Left hindlimb (tissue), 1 donor: Measurements from ENCODE around the gene TGFBR2.
"Not testable (repeated sequence)": the region's sequence is repeated elsewhere in the genome, so short reads cannot be mapped to it uniquely, and the experiment has no call there.

ENCODE experiments used
- DNase-seq: peaks from one replicate; pipeline ENCODE4 v3.0.0-alpha.2; 2018

Gene TGFBR2

DNA sequence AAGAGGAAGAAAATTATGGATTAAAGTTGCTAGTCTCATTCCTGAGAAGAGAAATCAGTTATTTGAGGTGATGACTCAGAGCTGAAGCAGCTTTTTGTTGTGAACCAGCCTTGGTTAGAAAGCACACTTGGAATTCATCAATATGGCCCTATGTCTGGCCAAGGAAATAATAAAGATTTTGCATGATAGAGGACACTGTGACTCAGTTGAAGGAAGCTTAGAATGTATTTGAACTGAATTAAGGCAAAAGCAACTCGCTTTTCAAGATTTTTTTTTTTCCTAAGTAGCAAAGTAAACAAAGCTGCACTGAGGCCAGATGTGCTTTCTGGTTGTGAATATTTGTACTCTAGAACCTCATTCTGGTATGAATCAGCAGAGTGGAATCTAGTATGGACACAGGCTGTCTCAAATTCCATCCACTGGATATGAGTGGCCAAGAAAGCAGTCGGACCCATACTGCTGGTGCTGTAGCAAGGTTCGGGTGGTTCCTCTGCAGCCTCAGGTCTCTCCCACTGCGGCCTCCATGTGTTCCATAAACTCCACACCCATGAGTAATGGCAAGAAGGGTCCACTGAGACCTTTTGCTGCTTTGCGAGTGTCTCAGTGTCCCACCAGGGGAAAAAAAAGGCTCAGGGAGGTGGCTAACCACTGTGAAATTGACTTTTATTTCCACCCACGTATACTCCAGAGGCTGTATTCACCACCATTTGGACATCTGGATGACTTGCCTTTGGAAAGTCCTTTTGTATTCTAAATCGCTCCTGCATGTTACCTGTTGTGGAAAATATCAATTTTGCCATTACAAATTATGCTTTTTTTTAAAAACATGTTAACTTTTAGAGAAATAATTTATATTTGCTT, 53.1 kb downstream of the TGFBR2 start:
- DNase-seq: no peak

GRCh38 chr3:30660136-30660535, 53.7 kb downstream of the TGFBR2 start:
- no peak for DNase-seq

DNA sequence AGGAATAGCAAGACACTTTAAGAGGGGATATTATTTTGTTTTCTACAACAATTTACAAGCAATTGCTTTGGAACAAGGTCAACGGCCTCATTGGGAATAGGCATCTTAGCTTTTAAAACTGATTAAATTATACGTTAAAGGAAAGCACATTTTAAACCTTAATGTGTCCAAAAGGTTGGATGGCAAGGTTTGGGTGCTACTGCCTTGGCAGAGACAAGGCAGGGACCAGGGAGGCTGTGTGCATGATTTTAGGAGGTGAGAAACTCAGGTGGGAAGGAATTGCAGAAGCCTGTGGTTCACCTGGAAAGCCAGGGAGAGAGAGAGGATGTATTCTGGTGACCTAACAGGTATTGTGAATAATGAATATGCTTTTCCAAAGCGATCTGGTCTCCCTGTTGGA, 54.3 kb downstream of the TGFBR2 start:
- no peak for DNase-seq

DNA sequence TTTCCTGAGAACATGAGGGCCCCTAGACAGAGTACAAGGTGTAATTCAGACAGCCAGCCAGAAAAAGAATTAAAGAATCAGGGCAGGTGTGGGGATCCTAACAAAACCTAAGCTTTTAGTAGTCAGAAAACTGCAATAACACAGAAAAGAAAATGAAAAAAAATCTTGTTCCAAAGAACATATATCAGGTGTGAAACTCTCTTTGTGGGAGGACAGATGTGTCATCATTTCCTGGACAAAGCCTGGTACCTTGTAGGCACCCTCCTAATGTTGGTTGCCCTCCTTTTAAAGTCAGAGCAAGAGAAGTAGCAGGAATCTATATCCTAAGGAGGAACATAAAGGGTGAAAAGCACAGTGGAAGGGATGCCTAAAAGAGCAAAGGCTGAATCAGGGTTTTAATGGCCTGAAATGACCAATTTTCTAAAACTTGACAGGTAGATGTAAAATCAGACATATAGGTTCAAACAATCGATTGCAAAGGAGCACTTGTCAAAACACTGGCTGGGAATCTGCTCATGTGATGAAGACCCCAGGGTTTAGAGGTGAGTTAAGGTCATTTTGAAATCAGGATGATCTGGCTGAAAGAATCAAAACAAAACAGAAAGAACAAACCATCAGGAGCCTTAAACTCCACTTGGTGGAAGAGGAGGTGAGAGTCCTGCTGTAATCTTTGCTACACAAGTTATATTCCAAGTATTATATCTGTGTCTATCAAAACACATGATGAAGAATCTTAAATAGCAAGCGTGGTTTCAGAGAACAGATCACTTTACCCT, 54.9 kb downstream of the TGFBR2 start:
- DNase-seq: no peak

DNA sequence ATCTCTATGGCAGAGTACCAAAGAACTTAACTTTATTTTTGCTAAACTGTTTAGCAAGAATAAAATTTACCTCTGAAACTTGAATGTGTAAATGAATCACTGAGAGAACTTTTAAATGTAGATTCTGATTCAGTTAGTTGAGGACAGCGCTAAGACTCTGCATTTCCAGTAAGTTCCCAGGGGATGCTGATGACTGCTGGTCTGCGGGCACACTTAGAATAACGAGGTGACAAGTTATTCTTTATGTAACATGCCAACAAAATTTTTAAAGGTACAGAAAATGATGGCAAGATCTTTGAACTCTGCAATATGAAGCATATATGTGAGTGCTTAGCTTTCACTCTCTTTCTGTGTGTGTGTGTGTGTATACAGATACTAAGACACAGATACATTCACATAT, 56.4 kb downstream of the TGFBR2 start:
- DNase-seq: no peak

DNA sequence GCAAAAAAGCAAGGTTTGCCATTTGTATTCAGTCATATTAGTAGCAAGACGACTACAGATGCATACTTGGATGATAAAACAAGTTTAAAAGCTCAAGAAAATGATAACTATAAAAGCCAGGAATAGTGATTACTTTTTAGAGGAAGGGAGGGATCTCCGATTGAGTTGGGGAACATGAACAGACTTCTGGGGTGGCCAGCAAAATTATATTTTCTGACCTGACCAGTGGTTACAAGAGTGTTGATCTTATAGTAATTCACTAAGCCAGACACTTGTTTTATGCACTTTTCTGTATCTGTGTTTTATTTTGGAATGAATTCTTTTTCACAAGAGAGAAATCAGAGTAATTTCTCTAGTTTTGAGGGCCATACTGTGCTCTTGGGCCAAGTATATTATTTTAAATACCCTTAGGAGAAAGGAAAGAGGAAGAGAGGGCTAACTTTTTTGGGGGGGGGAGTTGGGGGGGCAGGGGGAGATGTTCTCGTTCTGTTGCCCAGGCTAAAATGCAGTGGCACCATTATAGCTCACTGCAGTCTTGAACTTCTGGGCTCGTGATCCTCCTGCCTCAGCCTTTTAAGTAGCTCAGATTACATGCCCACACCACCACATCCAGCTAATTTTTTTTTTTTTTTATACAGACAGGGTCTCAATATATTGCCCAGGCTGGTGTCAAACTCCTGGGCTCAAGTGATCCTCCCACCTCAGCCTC, 57.3 kb downstream of the TGFBR2 start:
- no peak for DNase-seq

- no peak for DNase-seq
Measured at GRCh38 chr3:30664459-30664858, 58.1 kb downstream of the TGFBR2 start.

DNA sequence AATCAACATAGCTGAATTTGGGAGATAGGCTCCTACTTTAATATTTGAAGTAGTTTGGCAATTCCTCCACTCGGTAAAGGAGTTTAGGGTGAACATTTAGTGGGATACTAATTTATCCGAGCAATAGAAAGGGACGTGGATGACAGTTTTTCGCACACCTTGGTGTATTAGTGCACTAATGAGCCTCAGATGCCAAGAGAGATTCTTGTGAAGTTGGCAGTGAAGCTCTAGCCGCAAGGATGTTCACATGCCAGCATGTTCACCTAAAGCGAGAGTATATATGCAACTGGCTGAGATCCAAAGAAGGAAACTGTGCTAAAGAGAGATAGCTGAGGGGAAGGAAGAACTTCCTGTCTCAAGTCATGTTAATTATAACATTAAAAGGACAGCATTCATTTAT, 58.5 kb downstream of the TGFBR2 start:
- DNase-seq: no peak

DNA sequence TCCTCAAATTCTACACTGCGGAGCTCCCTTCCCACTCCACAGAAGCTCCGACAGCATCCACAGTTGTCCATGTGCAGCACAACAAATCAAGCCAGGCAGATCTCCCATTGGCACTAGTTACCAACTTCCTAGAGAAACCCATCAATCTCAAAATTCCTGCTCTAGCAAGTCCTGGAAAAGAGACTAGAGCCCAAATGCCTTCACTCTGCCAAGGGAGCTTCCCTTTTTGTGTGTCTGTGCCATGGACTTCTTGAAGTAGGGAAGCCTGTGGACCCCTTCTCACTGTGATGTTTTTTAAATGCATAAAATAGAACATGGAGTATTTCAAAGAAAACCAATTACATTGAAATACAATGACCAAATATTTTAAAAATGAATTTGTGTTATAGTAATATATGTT, 59.1 kb downstream of the TGFBR2 start:
- no peak for DNase-seq

DNA sequence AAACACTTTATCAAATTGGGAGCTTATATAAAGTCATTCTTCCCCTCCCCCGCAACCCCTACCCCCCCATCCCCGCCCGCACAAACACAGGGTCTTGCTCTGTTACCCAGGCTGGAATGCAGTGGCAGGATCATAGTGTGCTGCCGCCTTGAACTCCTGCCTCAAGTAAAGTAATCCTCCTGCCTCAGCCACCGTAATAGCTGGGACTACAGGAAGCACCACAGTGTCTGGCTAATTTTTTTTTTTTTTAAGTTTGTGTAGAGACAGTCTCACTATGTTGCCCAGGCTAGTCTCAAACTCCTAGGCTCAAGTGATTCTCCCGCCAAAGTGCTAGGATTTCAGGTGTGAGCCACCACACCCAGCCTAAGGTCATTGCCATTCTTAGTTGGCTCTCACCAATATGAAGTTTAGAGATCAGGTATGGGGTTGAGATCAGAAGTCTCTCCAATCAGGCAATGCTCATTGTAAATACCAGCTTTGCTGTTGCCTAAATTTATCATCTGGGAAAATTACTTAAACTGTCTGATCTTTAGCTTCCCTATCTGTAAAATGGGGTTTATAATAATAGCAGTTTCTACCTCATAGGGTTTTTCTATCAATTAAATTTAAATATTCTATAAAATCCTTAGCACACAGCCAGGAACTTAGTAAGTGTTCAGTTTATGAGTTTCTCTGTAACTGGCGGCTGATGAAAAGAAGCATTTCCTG, 60.3 kb downstream of the TGFBR2 start:
- DNase-seq: no peak

GRCh38 chr3:30667280-30667651, 60.9 kb downstream of the TGFBR2 start:
- no peak for DNase-seq

DNA sequence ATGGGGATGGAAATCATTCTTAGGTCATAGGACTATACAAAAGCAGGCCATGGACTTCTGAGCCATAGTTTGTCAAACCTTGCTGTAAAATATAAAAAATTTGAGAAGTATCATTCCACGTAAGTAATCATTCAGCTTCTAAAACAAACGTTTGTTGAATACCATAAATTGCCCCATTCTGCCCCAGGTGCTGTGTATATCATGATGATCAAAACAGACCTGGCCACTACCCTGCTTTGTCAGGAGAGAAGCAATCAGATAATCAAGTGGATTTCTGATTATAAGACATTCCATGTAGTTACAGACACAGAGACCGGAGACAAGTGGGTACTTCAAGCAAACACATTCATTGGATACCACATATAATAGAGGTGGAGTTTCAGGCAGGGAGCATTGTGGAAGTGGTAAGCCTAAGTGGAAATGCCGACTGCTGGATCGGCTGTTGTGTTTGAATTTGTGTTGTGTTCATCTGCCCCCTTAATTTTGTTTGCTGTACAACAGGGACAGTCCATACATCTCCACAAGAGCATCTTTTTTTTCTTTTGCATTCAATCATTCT, 61.7 kb downstream of the TGFBR2 start:
- no peak for DNase-seq

GRCh38 chr3:30669360-30669934, 63.0 kb downstream of the TGFBR2 start:
- not testable (repeated sequence) for DNase-seq

DNA sequence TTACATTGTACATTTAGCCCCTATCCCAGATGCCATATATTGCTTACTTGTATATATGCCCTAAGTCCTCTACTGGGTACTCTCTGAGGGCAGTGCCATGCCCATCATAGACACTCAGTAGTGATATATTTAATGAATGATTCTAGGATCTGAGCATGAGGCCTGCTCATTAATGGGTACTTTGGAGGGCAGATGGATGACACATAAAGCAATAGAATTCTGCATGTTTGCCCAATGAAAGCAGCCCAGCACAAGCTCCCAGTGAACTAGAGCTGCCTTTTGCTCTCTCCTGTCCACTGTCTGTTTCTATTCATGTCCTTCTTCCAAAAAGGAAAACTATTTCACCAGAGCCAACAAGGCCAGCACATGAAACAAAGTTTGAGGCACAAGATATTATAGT, 63.9 kb downstream of the TGFBR2 start:
- no peak for DNase-seq

DNA sequence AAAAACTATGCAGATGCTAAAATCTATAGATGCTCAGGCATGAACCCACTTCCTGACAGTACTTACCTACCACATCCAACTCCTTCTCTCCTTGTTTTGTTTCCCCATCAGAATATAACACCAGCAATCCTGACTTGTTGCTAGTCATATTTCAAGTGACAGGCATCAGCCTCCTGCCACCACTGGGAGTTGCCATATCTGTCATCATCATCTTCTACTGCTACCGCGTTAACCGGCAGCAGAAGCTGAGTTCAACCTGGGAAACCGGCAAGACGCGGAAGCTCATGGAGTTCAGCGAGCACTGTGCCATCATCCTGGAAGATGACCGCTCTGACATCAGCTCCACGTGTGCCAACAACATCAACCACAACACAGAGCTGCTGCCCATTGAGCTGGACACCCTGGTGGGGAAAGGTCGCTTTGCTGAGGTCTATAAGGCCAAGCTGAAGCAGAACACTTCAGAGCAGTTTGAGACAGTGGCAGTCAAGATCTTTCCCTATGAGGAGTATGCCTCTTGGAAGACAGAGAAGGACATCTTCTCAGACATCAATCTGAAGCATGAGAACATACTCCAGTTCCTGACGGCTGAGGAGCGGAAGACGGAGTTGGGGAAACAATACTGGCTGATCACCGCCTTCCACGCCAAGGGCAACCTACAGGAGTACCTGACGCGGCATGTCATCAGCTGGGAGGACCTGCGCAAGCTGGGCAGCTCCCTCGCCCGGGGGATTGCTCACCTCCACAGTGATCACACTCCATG, 65.3 kb downstream of the TGFBR2 start:
- DNase-seq: no peak

GRCh38 chr3:30672287-30672735, 65.9 kb downstream of the TGFBR2 start:
- DNase-seq: no peak

DNA sequence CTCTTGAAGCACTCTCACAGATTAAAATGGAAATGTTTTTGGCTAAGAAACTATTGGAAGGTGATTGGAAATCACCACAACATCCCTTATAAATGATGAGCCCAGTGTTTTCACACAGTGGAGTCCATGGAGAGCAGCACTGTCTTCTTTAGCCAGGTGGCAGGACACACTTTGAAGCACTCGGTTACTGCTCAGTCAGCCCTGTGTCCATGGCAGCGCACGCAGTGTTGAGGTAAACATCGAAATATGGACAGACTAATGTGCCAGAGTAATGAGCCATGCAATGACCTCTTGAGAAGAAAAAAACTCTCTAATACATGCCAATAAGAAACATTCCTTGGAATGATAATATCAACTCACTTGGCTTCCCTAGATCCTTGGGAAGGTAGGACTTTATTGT, 66.6 kb downstream of the TGFBR2 start:
- DNase-seq: no peak

DNA sequence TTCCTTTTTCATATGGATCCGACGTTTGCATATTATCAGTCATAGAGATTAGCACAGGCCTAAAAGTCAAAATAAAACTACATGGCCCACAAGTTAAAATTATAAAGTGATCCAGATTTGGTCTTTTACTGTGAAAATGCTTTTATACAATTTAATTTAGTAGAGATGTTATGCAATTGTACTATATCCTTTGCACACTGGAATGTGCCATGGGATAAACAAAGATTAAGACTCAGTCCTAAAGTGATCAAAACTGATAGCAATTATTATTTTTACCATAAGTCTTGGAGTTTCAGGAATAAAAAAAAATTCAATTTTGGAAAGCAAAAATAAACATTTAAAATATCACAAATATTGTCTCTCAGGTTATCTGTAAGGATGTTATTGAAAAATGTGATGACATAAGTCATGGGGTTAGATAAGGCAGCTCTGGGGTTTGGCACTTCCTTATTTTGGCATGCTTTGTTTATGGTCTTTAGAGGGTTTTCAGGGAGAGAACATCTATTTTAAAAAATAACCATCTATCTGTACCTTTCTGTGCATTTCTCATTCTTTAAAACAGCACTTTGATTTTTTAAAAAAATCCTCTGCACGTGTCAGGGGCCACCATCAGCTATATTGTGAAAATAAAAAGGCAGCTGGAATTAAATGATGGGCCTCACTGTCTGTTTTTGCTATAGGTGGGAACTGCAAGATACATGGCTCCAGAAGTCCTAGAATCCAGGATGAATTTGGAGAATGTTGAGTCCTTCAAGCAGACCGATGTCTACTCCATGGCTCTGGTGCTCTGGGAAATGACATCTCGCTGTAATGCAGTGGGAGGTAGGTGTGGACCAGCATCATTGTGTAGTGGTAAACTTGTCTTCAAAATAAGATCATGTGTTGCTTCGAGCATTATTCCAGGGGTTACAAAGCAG, 67.3 kb downstream of the TGFBR2 start:
- DNase-seq: no peak

DNA sequence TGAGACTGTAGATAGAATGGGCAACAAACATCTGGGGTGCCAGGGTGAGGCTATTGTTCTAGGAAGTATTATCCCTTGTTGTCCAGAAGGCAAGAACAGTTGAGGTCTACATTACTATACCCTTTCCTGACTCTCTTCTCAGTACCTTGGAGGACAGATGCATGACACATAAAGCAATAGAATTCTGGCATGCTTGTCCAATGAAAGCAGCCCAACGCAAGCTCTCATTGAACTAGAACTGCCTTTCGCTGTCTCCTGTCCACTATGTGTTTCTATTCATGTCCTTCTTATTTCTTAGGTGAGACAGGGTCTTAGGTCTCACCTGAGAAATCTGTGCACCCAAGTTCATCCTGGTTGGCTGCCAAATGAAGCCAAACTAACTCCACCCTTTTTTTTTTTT, 68.6 kb downstream of the TGFBR2 start:
- DNase-seq: no peak

DNA sequence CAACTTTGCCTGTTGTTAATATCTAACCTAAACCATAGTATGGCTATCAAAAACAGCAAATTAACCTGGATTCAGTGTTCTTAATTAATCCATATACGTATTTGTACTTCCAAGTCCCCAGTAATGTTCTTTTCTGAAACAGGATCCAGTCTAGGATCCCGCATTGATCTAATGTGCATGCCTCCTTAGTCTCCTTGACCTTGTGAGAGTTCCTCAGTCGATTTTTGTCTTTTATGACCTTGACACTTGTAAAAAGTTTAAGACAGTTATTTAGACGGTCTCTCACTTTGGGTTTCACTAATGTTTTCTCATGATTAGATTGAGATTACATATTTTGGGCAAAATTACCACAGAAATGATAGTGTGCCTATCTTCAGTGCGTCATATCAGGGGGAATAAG, 69.4 kb downstream of the TGFBR2 start:
- DNase-seq: no peak
